Adrenal gland (tissue), 12 donors: ENCODE measurements around the gene JARID2. TPM values are rescaled to one million over a fixed set of nuclear protein-coding genes. Genes with fewer than 3 reads are reported as not detected.

Source experiments
- DNase-seq, 7 donors: peaks; one replicate each; pipeline ENCODE4 v3.0.0-alpha.2; 2019 to 2020
- H3K27ac ChIP-seq, 5 donors: fragments of 200-600 bp; sonication (generic) in 4 of 5; 1 replicate in 3 of 5; 2 replicates in 2 of 5; pipeline versions ENCODE4 v1.5.1 to v1.8.0; 2016 to 2020; ENCODE audit warnings: mild to moderate bottlenecking in 1 of 5
- H3K27me3 ChIP-seq: fragments of 200-600 bp; 2 replicates; pipeline ENCODE4 v1.8.0; 2021
- H3K36me3 ChIP-seq, 2 donors: fragments of 200-600 bp; replicated peaks in 1 of 2; 1 replicate in 1 of 2; 2 replicates in 1 of 2; pipeline versions ENCODE4 v1.5.1 to v1.8.0; 2018 to 2022
- H3K4me1 ChIP-seq, 2 donors: fragments of 200-600 bp; replicated peaks in 1 of 2; 1 replicate in 1 of 2; 2 replicates in 1 of 2; pipeline versions ENCODE4 v1.5.1 to v1.8.0; 2018 to 2021
- H3K4me3 ChIP-seq, 4 donors: fragments of 200-600 bp; sonication (generic) in 3 of 4; one replicate each; pipeline ENCODE4 v1.5.1; 2016 to 2018
- H3K9me3 ChIP-seq, 3 donors: fragments of 200-600 bp; sonication (generic) in 1 of 3; replicated peaks in 1 of 3; 1 replicate in 2 of 3; 2 replicates in 1 of 3; pipeline versions ENCODE4 v1.5.1 to v1.8.0; 2016 to 2021
- POLR2A ChIP-seq, 2 donors: fragments of 450-650 bp; IDR thresholded peaks; one replicate each; pipeline ENCODE4 v1.6.1; 2017; ENCODE audit warnings: antibody characterized with exemption in 2 of 2, mild to moderate bottlenecking in 2 of 2, moderate library complexity in 1 of 2
- WGBS, 4 donors: extraction: QIAGEN DNeasy Blood & Tissue Kit in 2 of 4; methylation state at CpG; one replicate each; pipeline versions ENCODE4 v1.1.5 to v1.1.7; 2013 to 2017; 5-methylcytosine and 5-hydroxymethylcytosine counted together
- intact Hi-C, 2 donors: fragments of 100-400 bp; cut with DNase I; formaldehyde crosslinking; loops; one replicate each; pipeline versions ENCODE4 v1.14.1 to v1.15.0; 2022 to 2023
- polyA plus RNA-seq, 3 donors: library from polyadenylated mRNA; stranded (reverse); fragments of 200-250 nt in 2 of 3; fragments of 350-450 nt in 1 of 3; fragmentation: Illumina TruSeq in 1 of 3; extraction: RNeasy Lipid Tissue Mini Kit (QIAGEN cat#74804) in 1 of 3; gene quantifications; one replicate each; pipeline ENCODE4 v1.2.3, GENCODE V29; 2013 to 2014
- total RNA-seq, 9 donors: library from RNA; depleted of rRNA in 4 of 9; stranded (reverse); fragments of >200 nt in 4 of 9; fragments of 120-200 nt in 1 of 9; fragmentation: NEBNext Ultra II Directional in 1 of 9; extraction: Animal tissue kit (Norgen Biotek cat#: 25700) in 1 of 9; gene quantifications; one replicate each; pipeline versions ENCODE4 v1.1.0 to v1.2.4, GENCODE V29; 2013 to 2023
- TF ChIP-seq, protein P1 (sequence below), 6 experiments: fragments of 450-650 bp in 4 of 6; fragments of 200-600 bp in 2 of 6; sonication (generic) in 1 of 6; IDR thresholded peaks; 1 replicate in 5 of 6; 2 replicates in 1 of 6; pipeline versions ENCODE4 v1.5.1 to v1.8.0; 2016 to 2021; ENCODE audit warnings: antibody characterized with exemption in 6 of 6, mild to moderate bottlenecking in 2 of 6, moderate library complexity in 1 of 6
- donor health status: healthy with polysubstance abuse.
- donor health status: Bipolar disorder and iron deficiency.
- donor health status: DM: yes; HTN: yes; CAD: no.
- donor health status: DM: no; HTN: no; CAD: no.
- donor health status: DM: no; HTN: no; CAD: no.
- donor health status: DM: yes; HTN: yes; CAD: no.

Gene JARID2
- total and polyA plus RNA-seq, 12 donors: 3.0 to 13.6 (median 8.2) TPM

DNA sequence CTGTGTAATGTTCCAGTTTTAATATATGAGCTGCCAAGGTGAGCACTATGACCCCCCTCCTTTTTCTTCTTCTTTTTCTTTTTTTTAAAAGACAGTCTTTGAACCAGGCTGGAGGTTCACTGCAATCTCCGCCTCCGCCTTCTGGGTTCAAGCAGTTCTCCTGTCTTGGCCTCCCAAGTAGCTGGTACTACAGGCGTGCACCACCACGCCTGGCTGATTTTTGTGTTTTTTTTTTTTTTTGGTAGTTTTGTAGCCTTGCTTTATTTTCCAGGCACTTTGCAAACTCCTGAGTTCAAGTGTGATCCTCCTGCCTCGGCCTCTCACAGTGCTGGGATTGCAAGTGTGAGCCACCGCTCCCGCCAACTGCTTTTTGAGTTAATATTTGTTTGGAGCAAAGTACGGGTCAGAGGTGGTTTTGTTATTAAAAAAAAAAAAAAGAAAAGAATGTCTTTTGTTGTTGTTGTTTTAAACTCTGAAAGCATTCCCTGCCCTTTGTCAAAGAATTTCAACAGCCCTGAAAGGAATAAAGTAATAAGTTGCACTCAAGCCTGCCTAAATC lies 78.6 kb downstream of the JARID2 start:
- Histone ChIP-seq H3K9me3 (no peaks in the 10 kb centered on the region), H3K27ac (no peak overlapping the region), H3K36me3 (no peaks in the 10 kb centered on the region), H3K4me1 (peaks cover 14 to 44% of the 10 kb centered on the region in 2 donors), H3K27me3 (no peaks in the 10 kb centered on the region), H3K4me3 (no peak overlapping the region)
- WGBS, 4 donors: 90 to 92% (median 91%) methylated on average over 8 of the region's 8 CpGs
- TF ChIP-seq POLR2A (IDR thresholded peaks at IDR 0.05): no peak
- TF ChIP-seq, protein P1, sequence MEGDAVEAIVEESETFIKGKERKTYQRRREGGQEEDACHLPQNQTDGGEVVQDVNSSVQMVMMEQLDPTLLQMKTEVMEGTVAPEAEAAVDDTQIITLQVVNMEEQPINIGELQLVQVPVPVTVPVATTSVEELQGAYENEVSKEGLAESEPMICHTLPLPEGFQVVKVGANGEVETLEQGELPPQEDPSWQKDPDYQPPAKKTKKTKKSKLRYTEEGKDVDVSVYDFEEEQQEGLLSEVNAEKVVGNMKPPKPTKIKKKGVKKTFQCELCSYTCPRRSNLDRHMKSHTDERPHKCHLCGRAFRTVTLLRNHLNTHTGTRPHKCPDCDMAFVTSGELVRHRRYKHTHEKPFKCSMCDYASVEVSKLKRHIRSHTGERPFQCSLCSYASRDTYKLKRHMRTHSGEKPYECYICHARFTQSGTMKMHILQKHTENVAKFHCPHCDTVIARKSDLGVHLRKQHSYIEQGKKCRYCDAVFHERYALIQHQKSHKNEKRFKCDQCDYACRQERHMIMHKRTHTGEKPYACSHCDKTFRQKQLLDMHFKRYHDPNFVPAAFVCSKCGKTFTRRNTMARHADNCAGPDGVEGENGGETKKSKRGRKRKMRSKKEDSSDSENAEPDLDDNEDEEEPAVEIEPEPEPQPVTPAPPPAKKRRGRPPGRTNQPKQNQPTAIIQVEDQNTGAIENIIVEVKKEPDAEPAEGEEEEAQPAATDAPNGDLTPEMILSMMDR (IDR thresholded peaks at IDR 0.05): no peak
- DNase-seq: no peak
- intact Hi-C loops: no loop called here

DNA sequence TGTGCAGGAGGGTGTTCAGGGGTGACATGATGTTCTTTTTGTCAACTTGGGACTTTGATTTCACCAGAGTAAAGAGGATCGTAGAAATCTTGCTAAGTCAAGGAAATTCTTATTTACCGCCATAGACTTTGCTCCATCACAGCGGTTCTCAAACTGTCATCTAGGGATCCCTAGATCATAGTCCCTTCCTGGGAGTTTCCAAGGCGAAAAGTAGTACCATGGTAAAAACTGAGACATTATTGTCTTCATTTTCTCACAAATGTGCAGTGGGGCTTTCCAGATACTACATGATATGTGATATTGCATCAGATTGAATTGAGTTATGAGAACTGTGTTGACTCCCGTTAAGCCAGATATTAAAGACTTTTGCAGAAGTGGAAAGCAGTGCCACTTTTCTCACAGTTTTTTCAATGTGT lies 79.7 kb downstream of the JARID2 start:
- TF ChIP-seq POLR2A (IDR thresholded peaks at IDR 0.05): no peak
- TF ChIP-seq, protein P1 (IDR thresholded peaks at IDR 0.05): no peak
- intact Hi-C loops: no loop called here
- H3K27me3 ChIP-seq: no peaks in the 10 kb centered on the region
- no peak overlapping the region for H3K27ac ChIP-seq
- no peaks in the 10 kb centered on the region for H3K9me3 ChIP-seq
- no peak overlapping the region for H3K4me3 ChIP-seq
- peaks cover 17 to 55% of the 10 kb centered on the region in 2 donors for H3K4me1 ChIP-seq
- WGBS, 4 donors: 65 to 85% (median 75%) methylated on average over 5 of the region's 5 CpGs
- DNase-seq: no peak
- no peaks in the 10 kb centered on the region for H3K36me3 ChIP-seq

GRCh38 chr6:15326067-15326614 lies 80.3 kb downstream of the JARID2 start:
- H3K9me3 ChIP-seq: no peaks in the 10 kb centered on the region
- no peak for DNase-seq
- no peaks in the 10 kb centered on the region for H3K36me3 ChIP-seq
- peaks cover 20 to 61% of the 10 kb centered on the region in 2 donors for H3K4me1 ChIP-seq
- H3K27ac ChIP-seq: no peak overlapping the region
- intact Hi-C loops: no loop called here
- H3K4me3 ChIP-seq: no peak overlapping the region
- WGBS, 4 donors: 36 to 71% (median 61%) methylated on average over 6 of the region's 6 CpGs
- TF ChIP-seq, protein P1 (IDR thresholded peaks at IDR 0.05): no peak
- no peak for TF ChIP-seq POLR2A (IDR thresholded peaks at IDR 0.05)
- H3K27me3 ChIP-seq: no peaks in the 10 kb centered on the region

GRCh38 chr6:15327271-15327670 lies 81.4 kb downstream of the JARID2 start:
- TF ChIP-seq POLR2A (IDR thresholded peaks at IDR 0.05): no peak
- TF ChIP-seq, protein P1 (IDR thresholded peaks at IDR 0.05): peak in 5 of 6 experiments; percentile 9 to 54 (median 47)
- peak; percentile 39 to 65 (median 50) for DNase-seq
- Histone ChIP-seq H3K27me3 (no peaks in the 10 kb centered on the region), H3K27ac (no peak overlapping the region), H3K4me3 (no peak overlapping the region), H3K36me3 (no peaks in the 10 kb centered on the region), H3K9me3 (no peaks in the 10 kb centered on the region), H3K4me1 (peaks cover 27 to 72% of the 10 kb centered on the region in 2 donors)
- WGBS, 4 donors: 47 to 66% (median 51%) methylated on average over 7 of the region's 7 CpGs
- intact Hi-C loops: no loop called here
